WTC11 (cell line): Measurements from ENCODE around the gene TMEM250. TPM values are rescaled to one million over a fixed set of nuclear protein-coding genes. Genes with fewer than 3 reads are reported as not detected.
A peak's percentile ranks its signal among the peaks of the same experiment; 100 is the strongest.

Experiments
- ATAC-seq: fragments of 200-7000 bp; cut with Tn5 transposase; 2 replicates; pipeline ENCODE4 v1.10.0; 2021; ENCODE audit warnings: mild to moderate bottlenecking, moderate library complexity
- CTCF ChIA-PET: fragments of 300-600 bp; sonication (Branson Sonifier 250); formaldehyde crosslinking; loops from one replicate; lab custom pipeline; 2021; ENCODE audit warnings: antibody characterized with exemption; lab: Charles Lee
- POLR2A ChIA-PET: fragments of 350-600 bp; sonication (Branson Sonifier 250); formaldehyde crosslinking; loops from one replicate; lab custom pipeline; 2021; ENCODE audit warnings: antibody characterized with exemption; lab: Charles Lee
- DNase-seq: peaks from one replicate; pipeline ENCODE4 v3.0.0; 2021; ENCODE audit warnings: low spot score
- H3K27ac Mint-ChIP-seq: 2 replicates; pipeline ENCODE4 v1.8.0; 2021; ENCODE audit warnings: mixed read lengths
- H3K27me3 Mint-ChIP-seq: 2 replicates; pipeline ENCODE4 v1.8.0; 2021; ENCODE audit warnings: low read depth, mild to moderate bottlenecking, moderate library complexity, mixed read lengths
- H3K36me3 Mint-ChIP-seq: 2 replicates; pipeline ENCODE4 v1.8.0; 2021; ENCODE audit warnings: mixed read lengths
- H3K4me1 Mint-ChIP-seq: 2 replicates; pipeline ENCODE4 v1.8.0; 2022; ENCODE audit warnings: mixed read lengths
- H3K4me3 Mint-ChIP-seq: 2 replicates; pipeline ENCODE4 v1.8.0; 2021; ENCODE audit warnings: mild to moderate bottlenecking, moderate library complexity, mixed read lengths
- H3K9me3 Mint-ChIP-seq: 2 replicates; pipeline ENCODE4 v1.8.0; 2021; ENCODE audit warnings: mixed read lengths
- FOXK1 ChIP-seq: sonication (generic); formaldehyde crosslinking; IDR thresholded peaks from 2 replicates; pipeline ENCODE4 v1.8.0; 2022; ENCODE audit warnings: mild to moderate bottlenecking, moderate library complexity, missing genetic modification reagents
- MAX ChIP-seq: sonication (generic); formaldehyde crosslinking; IDR thresholded peaks from 2 replicates; pipeline ENCODE4 v1.8.0; 2022; ENCODE audit warnings: mild to moderate bottlenecking, missing genetic modification reagents
- SP1 ChIP-seq: sonication (generic); formaldehyde crosslinking; conservative IDR thresholded peaks from 2 replicates; pipeline ENCODE4 v1.8.1; 2022; ENCODE audit warnings: missing genetic modification reagents
- STAT6 ChIP-seq: sonication (generic); formaldehyde crosslinking; conservative IDR thresholded peaks from 2 replicates; pipeline ENCODE4 v1.8.1; 2023; ENCODE audit warnings: mild to moderate bottlenecking, low read depth, missing genetic modification reagents, moderate library complexity
- USF1 ChIP-seq: sonication (generic); formaldehyde crosslinking; IDR thresholded peaks from 2 replicates; pipeline ENCODE4 v1.8.0; 2022; ENCODE audit warnings: mild to moderate bottlenecking, missing genetic modification reagents
- ZNF121 ChIP-seq: sonication (generic); formaldehyde crosslinking; IDR thresholded peaks from 2 replicates; pipeline ENCODE4 v1.8.0; 2023; ENCODE audit warnings: missing genetic modification reagents
- ZNF281 ChIP-seq: sonication (generic); formaldehyde crosslinking; IDR thresholded peaks from 2 replicates; pipeline ENCODE4 v1.8.0; 2023; ENCODE audit warnings: mild to moderate bottlenecking, missing genetic modification reagents
- ZSCAN18 ChIP-seq: fragments of 250-450 bp; sonication (Bioruptor Pico); IDR thresholded peaks from 2 replicates; pipeline ENCODE4 v2.1.2; 2022; ENCODE audit warnings: mild to moderate bottlenecking, moderate library complexity
- total RNA-seq: library from RNA; stranded (reverse); gene quantifications from 3 replicates; pipeline ENCODE4 v1.2.3, GENCODE V29; 2021
- TF ChIP-seq, protein P1 (sequence below): sonication (generic); formaldehyde crosslinking; IDR thresholded peaks from 2 replicates; pipeline ENCODE4 v1.8.0; 2023; ENCODE audit warnings: missing genetic modification reagents, mild to moderate bottlenecking, borderline replicate concordance
- TF ChIP-seq, protein P2 (sequence below): sonication (generic); formaldehyde crosslinking; IDR thresholded peaks from 2 replicates; pipeline ENCODE4 v1.8.0; 2022; ENCODE audit warnings: missing genetic modification reagents
- TF ChIP-seq, protein P3 (sequence below): sonication (generic); formaldehyde crosslinking; IDR thresholded peaks from 2 replicates; pipeline ENCODE4 v1.8.0; 2022; ENCODE audit warnings: mild to moderate bottlenecking, missing genetic modification reagents
- TF ChIP-seq, protein P4 (sequence below): sonication (generic); formaldehyde crosslinking; IDR thresholded peaks from 2 replicates; pipeline ENCODE4 v1.8.1; 2023; ENCODE audit warnings: mild to moderate bottlenecking, missing genetic modification reagents, moderate library complexity

The TMEM250 gene
- total RNA-seq, 1 experiment from 2014 or later: 39.4 TPM

- TF ChIP-seq STAT6 (CRISPR knock-in tag) (no peak), ZSCAN18 (CRISPR knock-in tag) (no peak)
- TF ChIP-seq, all 79 proteins: peak for 0
These were observed 7.5 kb downstream of the TMEM250 start (continued) for GRCh38 chr9:136111190-136111589.

DNA sequence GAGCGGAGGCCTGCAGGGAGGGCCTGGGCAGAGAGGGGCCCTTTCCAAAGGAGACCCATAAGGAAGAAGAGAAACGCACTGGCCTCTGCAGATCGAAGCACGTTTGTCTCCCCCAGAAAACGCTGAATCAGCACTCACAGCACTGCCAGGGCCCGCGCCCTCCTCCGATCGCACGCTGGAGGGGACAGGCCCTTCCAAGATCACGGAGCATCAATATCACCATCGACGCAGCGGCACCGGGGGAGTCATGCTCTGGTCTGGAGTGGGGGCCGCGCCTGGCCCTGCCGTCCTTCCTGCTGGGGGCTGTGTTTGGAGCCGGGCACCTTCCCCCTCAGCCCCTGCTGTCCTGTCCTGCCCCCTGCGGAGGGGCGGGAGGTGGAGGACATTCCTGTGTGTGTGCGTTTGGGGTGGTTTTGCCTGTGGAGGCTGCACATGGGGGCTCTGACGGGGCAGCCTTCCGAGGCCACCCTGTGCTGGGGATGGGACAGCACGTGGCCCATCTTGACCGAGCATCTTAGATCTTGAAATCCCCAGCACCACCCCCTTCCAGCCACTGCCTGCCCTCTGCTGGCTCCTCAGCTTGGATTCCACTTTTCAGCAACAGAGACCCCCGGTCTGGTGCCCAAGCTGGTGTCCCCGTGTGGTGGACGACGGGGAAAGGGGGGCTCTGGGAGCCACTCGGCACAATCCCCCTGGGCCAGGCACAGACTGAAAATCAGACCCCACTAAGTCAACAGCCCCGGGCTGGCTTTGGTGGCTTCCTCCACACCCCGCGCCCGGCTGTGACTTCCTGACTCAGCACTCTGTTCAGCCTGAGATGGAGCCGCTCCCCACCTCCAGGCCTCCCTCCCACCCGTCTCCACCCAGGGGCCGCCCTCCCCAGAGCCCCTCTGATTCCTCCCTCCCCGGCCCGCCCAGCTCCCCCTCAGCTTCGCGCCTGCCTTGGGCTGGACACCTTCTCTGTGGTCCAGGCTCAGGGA is 8.3 kb downstream of the TMEM250 start:
- H3K4me3 Mint-ChIP-seq: peak overlapping the region; percentile 53
- peak; percentile 5; the same call in 1 of the 2 replicates for ATAC-seq
- no peaks in the 10 kb centered on the region for H3K36me3 Mint-ChIP-seq
- H3K4me1 Mint-ChIP-seq: peaks cover 43% of the 10 kb centered on the region
- CTCF ChIA-PET: interaction anchor here (0.6 to 2.1 kb wide), 10 partner anchors 8 to 143 kb away, joined by 3 to 12 read pairs (median 4); partner anchors contain the start of gene NACC2
- no peaks in the 10 kb centered on the region for H3K9me3 Mint-ChIP-seq
- H3K27ac Mint-ChIP-seq: no peak overlapping the region
- POLR2A ChIA-PET: interaction anchor here (0.5 to 0.7 kb wide), 2 partner anchors 14 to 653 kb away, joined by 4 read pairs; no protein-coding TSS in a partner anchor
- no peaks in the 10 kb centered on the region for H3K27me3 Mint-ChIP-seq
- no peak for DNase-seq
- TF ChIP-seq ZNF281 (CRISPR knock-in tag): 0 out of 2 replicates have a peak, but pooled peaks have one; percentile 64
- TF ChIP-seq, protein P1, sequence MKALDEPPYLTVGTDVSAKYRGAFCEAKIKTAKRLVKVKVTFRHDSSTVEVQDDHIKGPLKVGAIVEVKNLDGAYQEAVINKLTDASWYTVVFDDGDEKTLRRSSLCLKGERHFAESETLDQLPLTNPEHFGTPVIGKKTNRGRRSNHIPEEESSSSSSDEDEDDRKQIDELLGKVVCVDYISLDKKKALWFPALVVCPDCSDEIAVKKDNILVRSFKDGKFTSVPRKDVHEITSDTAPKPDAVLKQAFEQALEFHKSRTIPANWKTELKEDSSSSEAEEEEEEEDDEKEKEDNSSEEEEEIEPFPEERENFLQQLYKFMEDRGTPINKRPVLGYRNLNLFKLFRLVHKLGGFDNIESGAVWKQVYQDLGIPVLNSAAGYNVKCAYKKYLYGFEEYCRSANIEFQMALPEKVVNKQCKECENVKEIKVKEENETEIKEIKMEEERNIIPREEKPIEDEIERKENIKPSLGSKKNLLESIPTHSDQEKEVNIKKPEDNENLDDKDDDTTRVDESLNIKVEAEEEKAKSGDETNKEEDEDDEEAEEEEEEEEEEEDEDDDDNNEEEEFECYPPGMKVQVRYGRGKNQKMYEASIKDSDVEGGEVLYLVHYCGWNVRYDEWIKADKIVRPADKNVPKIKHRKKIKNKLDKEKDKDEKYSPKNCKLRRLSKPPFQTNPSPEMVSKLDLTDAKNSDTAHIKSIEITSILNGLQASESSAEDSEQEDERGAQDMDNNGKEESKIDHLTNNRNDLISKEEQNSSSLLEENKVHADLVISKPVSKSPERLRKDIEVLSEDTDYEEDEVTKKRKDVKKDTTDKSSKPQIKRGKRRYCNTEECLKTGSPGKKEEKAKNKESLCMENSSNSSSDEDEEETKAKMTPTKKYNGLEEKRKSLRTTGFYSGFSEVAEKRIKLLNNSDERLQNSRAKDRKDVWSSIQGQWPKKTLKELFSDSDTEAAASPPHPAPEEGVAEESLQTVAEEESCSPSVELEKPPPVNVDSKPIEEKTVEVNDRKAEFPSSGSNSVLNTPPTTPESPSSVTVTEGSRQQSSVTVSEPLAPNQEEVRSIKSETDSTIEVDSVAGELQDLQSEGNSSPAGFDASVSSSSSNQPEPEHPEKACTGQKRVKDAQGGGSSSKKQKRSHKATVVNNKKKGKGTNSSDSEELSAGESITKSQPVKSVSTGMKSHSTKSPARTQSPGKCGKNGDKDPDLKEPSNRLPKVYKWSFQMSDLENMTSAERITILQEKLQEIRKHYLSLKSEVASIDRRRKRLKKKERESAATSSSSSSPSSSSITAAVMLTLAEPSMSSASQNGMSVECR: peak; percentile 63; the same call in 1 of the 2 replicates
- TF ChIP-seq, protein P2, sequence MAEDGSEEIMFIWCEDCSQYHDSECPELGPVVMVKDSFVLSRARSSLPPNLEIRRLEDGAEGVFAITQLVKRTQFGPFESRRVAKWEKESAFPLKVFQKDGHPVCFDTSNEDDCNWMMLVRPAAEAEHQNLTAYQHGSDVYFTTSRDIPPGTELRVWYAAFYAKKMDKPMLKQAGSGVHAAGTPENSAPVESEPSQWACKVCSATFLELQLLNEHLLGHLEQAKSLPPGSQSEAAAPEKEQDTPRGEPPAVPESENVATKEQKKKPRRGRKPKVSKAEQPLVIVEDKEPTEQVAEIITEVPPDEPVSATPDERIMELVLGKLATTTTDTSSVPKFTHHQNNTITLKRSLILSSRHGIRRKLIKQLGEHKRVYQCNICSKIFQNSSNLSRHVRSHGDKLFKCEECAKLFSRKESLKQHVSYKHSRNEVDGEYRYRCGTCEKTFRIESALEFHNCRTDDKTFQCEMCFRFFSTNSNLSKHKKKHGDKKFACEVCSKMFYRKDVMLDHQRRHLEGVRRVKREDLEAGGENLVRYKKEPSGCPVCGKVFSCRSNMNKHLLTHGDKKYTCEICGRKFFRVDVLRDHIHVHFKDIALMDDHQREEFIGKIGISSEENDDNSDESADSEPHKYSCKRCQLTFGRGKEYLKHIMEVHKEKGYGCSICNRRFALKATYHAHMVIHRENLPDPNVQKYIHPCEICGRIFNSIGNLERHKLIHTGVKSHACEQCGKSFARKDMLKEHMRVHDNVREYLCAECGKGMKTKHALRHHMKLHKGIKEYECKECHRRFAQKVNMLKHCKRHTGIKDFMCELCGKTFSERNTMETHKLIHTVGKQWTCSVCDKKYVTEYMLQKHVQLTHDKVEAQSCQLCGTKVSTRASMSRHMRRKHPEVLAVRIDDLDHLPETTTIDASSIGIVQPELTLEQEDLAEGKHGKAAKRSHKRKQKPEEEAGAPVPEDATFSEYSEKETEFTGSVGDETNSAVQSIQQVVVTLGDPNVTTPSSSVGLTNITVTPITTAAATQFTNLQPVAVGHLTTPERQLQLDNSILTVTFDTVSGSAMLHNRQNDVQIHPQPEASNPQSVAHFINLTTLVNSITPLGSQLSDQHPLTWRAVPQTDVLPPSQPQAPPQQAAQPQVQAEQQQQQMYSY (CRISPR knock-in tag): no peak
- TF ChIP-seq ZNF121: peak; percentile 80
- 0 out of 2 replicates have a peak, but pooled peaks have one; percentile 25 for TF ChIP-seq SP1 (CRISPR knock-in tag)
- TF ChIP-seq FOXK1 (CRISPR knock-in tag): no peak
- TF ChIP-seq, protein P3, sequence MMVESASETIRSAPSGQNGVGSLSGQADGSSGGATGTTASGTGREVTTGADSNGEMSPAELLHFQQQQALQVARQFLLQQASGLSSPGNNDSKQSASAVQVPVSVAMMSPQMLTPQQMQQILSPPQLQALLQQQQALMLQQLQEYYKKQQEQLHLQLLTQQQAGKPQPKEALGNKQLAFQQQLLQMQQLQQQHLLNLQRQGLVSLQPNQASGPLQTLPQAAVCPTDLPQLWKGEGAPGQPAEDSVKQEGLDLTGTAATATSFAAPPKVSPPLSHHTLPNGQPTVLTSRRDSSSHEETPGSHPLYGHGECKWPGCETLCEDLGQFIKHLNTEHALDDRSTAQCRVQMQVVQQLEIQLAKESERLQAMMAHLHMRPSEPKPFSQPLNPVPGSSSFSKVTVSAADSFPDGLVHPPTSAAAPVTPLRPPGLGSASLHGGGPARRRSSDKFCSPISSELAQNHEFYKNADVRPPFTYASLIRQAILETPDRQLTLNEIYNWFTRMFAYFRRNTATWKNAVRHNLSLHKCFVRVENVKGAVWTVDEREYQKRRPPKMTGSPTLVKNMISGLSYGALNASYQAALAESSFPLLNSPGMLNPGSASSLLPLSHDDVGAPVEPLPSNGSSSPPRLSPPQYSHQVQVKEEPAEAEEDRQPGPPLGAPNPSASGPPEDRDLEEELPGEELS (CRISPR knock-in tag): peak; percentile 61; the same call in 1 of the 2 replicates
- TF ChIP-seq MAX (CRISPR knock-in tag): peak; percentile 86
- peak; percentile 69; the same call in 1 of the 2 replicates for TF ChIP-seq USF1 (CRISPR knock-in tag)
- TF ChIP-seq, protein P4, sequence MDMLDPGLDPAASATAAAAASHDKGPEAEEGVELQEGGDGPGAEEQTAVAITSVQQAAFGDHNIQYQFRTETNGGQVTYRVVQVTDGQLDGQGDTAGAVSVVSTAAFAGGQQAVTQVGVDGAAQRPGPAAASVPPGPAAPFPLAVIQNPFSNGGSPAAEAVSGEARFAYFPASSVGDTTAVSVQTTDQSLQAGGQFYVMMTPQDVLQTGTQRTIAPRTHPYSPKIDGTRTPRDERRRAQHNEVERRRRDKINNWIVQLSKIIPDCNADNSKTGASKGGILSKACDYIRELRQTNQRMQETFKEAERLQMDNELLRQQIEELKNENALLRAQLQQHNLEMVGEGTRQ (CRISPR knock-in tag): peak; percentile 54
